H1 (cell line): ENCODE results near the gene PALM2AKAP2. TPM values are rescaled to one million over a fixed set of nuclear protein-coding genes. Genes with fewer than 3 reads are reported as not detected.

Experiments
- ATF2 ChIP-seq: IDR thresholded peaks from 2 replicates; pipeline ENCODE4 v1.6.1; 2012; ENCODE audit warnings: low read length, inconsistent platforms
- CEBPB ChIP-seq: IDR thresholded peaks from 2 replicates; pipeline ENCODE4 v1.6.1; 2012; ENCODE audit warnings: low read depth, low read length
- EP300 ChIP-seq, 2 experiments: IDR thresholded peaks; 1 replicate in 1 of 2; 2 replicates in 1 of 2; pipeline ENCODE4 v1.6.1; 2011 to 2012; ENCODE audit warnings: low read depth in 2 of 2, low read length in 2 of 2, mild to moderate bottlenecking in 2 of 2, borderline replicate concordance in 1 of 2, inconsistent platforms in 1 of 2, moderate library complexity in 1 of 2
- GABPA ChIP-seq: IDR thresholded peaks from 2 replicates; pipeline ENCODE4 v1.6.1; 2011; ENCODE audit warnings: mild to moderate bottlenecking, low read length, moderate library complexity, borderline replicate concordance; ENCODE audit not compliant: insufficient read depth
- MAX ChIP-seq: IDR thresholded peaks from 2 replicates; pipeline ENCODE4 v1.6.1; 2012; ENCODE audit warnings: inconsistent platforms
- RAD21 ChIP-seq, 2 experiments: IDR thresholded peaks in 1 of 2; conservative IDR thresholded peaks in 1 of 2; 2 replicates each; pipeline ENCODE4 v1.6.1; 2011; ENCODE audit warnings: low read depth in 2 of 2, low read length in 2 of 2, improper control_type of control experiment in 1 of 2, inconsistent platforms in 1 of 2, mild to moderate bottlenecking in 1 of 2, moderate library complexity in 1 of 2
- SP4 ChIP-seq: IDR thresholded peaks from 2 replicates; pipeline ENCODE4 v1.6.1; 2012; ENCODE audit warnings: low read length, inconsistent platforms
- SRF ChIP-seq: IDR thresholded peaks from 2 replicates; pipeline ENCODE4 v1.6.1; 2011; ENCODE audit warnings: mild to moderate bottlenecking, low read depth, low read length, moderate library complexity
- polyA plus RNA-seq, 7 experiments: library from polyadenylated mRNA; depleted of rRNA in 3 of 7; stranded (reverse) in 5 of 7; unstranded in 2 of 7; fragments of >200 nt in 5 of 7; fragments of 200-250 nt in 2 of 7; gene quantifications; 1 replicate in 5 of 7; 2 replicates in 1 of 7; 4 replicates in 1 of 7; pipeline versions ENCODE4 v1.2.1 to v1.2.3, GENCODE V29; 2011 to 2013; ENCODE audit warnings: missing spikeins in 2 of 7, mixed read lengths in 2 of 7
- total RNA-seq: library from RNA; stranded (reverse); fragmentation: NEBNext Ultra II Directional; extraction: Animal tissue kit (Norgen Biotek cat#: 25700); gene quantifications from 2 replicates; pipeline ENCODE4 v1.2.1, GENCODE V29; 2021

PALM2AKAP2 gene
- total and polyA plus RNA-seq, 2 of the 8 experiments (the other 6 are each of a cell fraction or from before 2014, with no cell fraction given), result 0.38 to 20.5 TPM

GRCh38 chr9:109817846-109818472 lies 38.0 kb downstream of the PALM2AKAP2 start (continued):
- TF ChIP-seq EP300 (IDR thresholded peaks at IDR 0.05; ENCODE audit: borderline replicate concordance in 1 of 2, low read depth in 2 of 2, low read length in 2 of 2) (peak in 1 of 2 experiments; percentile 14; a peak in 1 of 3 replicates), CEBPB (no peak), GABPA (no peak), SRF (no peak), MAX (peak; percentile 30; the same call in 1 of the 2 replicates), RAD21 (IDR thresholded peaks at IDR 0.05 in 1 of 2, conservative IDR thresholded peaks at IDR 0.05 in 1 of 2; ENCODE audit: low read depth in 2 of 2, low read length in 2 of 2) (peak; percentile 85 to 89), SP4 (no peak), ATF2 (0 out of 2 replicates have a peak, but pooled peaks have one; percentile 78)
